Liver (tissue), 9 donors: ENCODE data around the gene SIRPD. TPM values are rescaled to one million over a fixed set of nuclear protein-coding genes. Genes with fewer than 3 reads are reported as not detected.
"Not testable (repeated sequence)": the region's sequence is repeated elsewhere in the genome, so short reads cannot be mapped to it uniquely, and the experiment has no call there.

Experiments
- DNase-seq: peaks from one replicate; pipeline ENCODE4 v3.0.0-alpha.2; 2017; ENCODE audit warnings: low spot score
- H3K27ac ChIP-seq, 2 donors: one replicate each; pipeline ENCODE4 v1.7.0; 2013; ENCODE audit warnings: inconsistent platforms in 2 of 2, low read length in 2 of 2, control low read depth in 1 of 2, low read depth in 1 of 2, mild to moderate bottlenecking in 1 of 2
- H3K27me3 ChIP-seq, 4 donors: one replicate each; pipeline versions ENCODE4 v1.6.1 to v1.7.0; 2013; ENCODE audit warnings: low read length in 3 of 4, inconsistent platforms in 1 of 4, mild to moderate bottlenecking in 1 of 4, moderate library complexity in 1 of 4; ENCODE audit not compliant: control insufficient read depth in 4 of 4, insufficient read depth in 4 of 4
- H3K36me3 ChIP-seq, 4 donors: one replicate each; pipeline versions ENCODE4 v1.6.1 to v1.7.0; 2013; ENCODE audit warnings: low read length in 3 of 4, mild to moderate bottlenecking in 3 of 4, low read depth in 1 of 4, moderate library complexity in 1 of 4; ENCODE audit not compliant: control insufficient read depth in 4 of 4, insufficient read depth in 3 of 4
- H3K4me1 ChIP-seq, 4 donors: one replicate each; pipeline versions ENCODE4 v1.6.1 to v1.7.0; 2013; ENCODE audit warnings: low read length in 3 of 4, mild to moderate bottlenecking in 3 of 4, moderate library complexity in 1 of 4; ENCODE audit not compliant: control insufficient read depth in 4 of 4, insufficient read depth in 4 of 4
- H3K4me3 ChIP-seq, 3 donors: one replicate each; pipeline versions ENCODE4 v1.6.1 to v1.7.0; 2013; ENCODE audit warnings: low read length in 3 of 3, control low read depth in 1 of 3, low read depth in 1 of 3, mild to moderate bottlenecking in 1 of 3
- H3K9ac ChIP-seq, 2 donors: one replicate each; pipeline ENCODE4 v1.7.0; 2013; ENCODE audit warnings: low read length in 2 of 2, mild to moderate bottlenecking in 2 of 2, moderate library complexity in 2 of 2, control low read depth in 1 of 2, low read depth in 1 of 2
- H3K9me3 ChIP-seq, 4 donors: one replicate each; pipeline versions ENCODE4 v1.6.1 to v1.7.0; 2013; ENCODE audit warnings: low read length in 3 of 4; ENCODE audit not compliant: control insufficient read depth in 4 of 4
- ATF3 ChIP-seq: IDR thresholded peaks from 2 replicates; pipeline ENCODE4 v1.6.1; 2016; ENCODE audit warnings: antibody characterized with exemption
- CTCF ChIP-seq: fragments of 150-350 bp; IDR thresholded peaks from 2 replicates; pipeline ENCODE4 v1.5.1; 2017; ENCODE audit warnings: improper control_type of control experiment, low read depth, low read length; ENCODE audit not compliant: missing input control
- EGR1 ChIP-seq, 2 donors: IDR thresholded peaks; 2 replicates each; pipeline ENCODE4 v1.6.1; 2016 to 2018; ENCODE audit warnings: antibody characterized with exemption in 2 of 2, low read depth in 2 of 2
- FOXA1 ChIP-seq: IDR thresholded peaks from 2 replicates; pipeline ENCODE4 v1.6.1; 2016; ENCODE audit warnings: antibody characterized with exemption
- GABPA ChIP-seq, 2 donors: IDR thresholded peaks in 1 of 2; conservative IDR thresholded peaks in 1 of 2; 2 replicates each; pipeline ENCODE4 v1.6.1; 2016; ENCODE audit warnings: antibody characterized with exemption in 2 of 2, mild to moderate bottlenecking in 1 of 2, moderate library complexity in 1 of 2
- HNF4A ChIP-seq, 2 donors: conservative IDR thresholded peaks; 2 replicates each; pipeline ENCODE4 v1.6.1; 2016; ENCODE audit warnings: antibody characterized with exemption in 2 of 2, mild to moderate bottlenecking in 2 of 2
- HNF4G ChIP-seq: IDR thresholded peaks from 2 replicates; pipeline ENCODE4 v1.6.1; 2016; ENCODE audit warnings: antibody characterized with exemption
- JUND ChIP-seq, 2 donors: IDR thresholded peaks; 2 replicates each; pipeline ENCODE4 v1.6.1; 2016; ENCODE audit warnings: antibody characterized with exemption in 2 of 2
- MAX ChIP-seq: IDR thresholded peaks from 2 replicates; pipeline ENCODE4 v1.6.1; 2016; ENCODE audit warnings: antibody characterized with exemption
- RAD21 ChIP-seq, 2 donors: IDR thresholded peaks; 2 replicates each; pipeline ENCODE4 v1.6.1; 2016; ENCODE audit warnings: antibody characterized with exemption in 2 of 2, mild to moderate bottlenecking in 2 of 2
- REST ChIP-seq: IDR thresholded peaks from 2 replicates; pipeline ENCODE4 v1.6.1; 2016; ENCODE audit warnings: antibody characterized with exemption, mild to moderate bottlenecking
- SP1 ChIP-seq: IDR thresholded peaks from 2 replicates; pipeline ENCODE4 v1.6.1; 2018; ENCODE audit warnings: antibody characterized with exemption, mild to moderate bottlenecking
- YY1 ChIP-seq: IDR thresholded peaks from 2 replicates; pipeline ENCODE4 v1.6.1; 2016; ENCODE audit warnings: antibody characterized with exemption, mild to moderate bottlenecking
- ZBTB33 ChIP-seq: IDR thresholded peaks from 2 replicates; pipeline ENCODE4 v1.6.1; 2016; ENCODE audit warnings: antibody characterized with exemption
- WGBS: extraction: QIAGEN DNeasy Blood & Tissue Kit; methylation state at CpG from one replicate; pipeline ENCODE4 v1.1.7; 2013; 5-methylcytosine and 5-hydroxymethylcytosine counted together
- polyA plus RNA-seq, 2 donors: library from polyadenylated mRNA; stranded (reverse) in 1 of 2; unstranded in 1 of 2; fragments of 200-250 nt in 1 of 2; fragments of >200 nt in 1 of 2; fragmentation: Nextera tagmentation in 1 of 2; extraction: Ambion mirVana in 1 of 2; gene quantifications; one replicate each; pipeline versions ENCODE4 v1.2.1 to v1.2.3, GENCODE V29; 2013 to 2015
- total RNA-seq, 2 donors: library from RNA; depleted of rRNA; stranded (reverse); fragments of >200 nt; gene quantifications; one replicate each; pipeline ENCODE4 v1.2.3, GENCODE V29; 2014
- donor health status: healthy.
- donor health status: healthy.
- donor health status: healthy.
- donor health status: healthy.
- donor health status: healthy.

SIRPD gene
- total and polyA plus RNA-seq, 4 donors = 1.1 TPM; not detected in 3

- H3K27ac ChIP-seq = no peak overlapping the region
- no peak overlapping the region for H3K4me3 ChIP-seq
- H3K9me3 ChIP-seq = no peaks in the 10 kb centered on the region
- DNase-seq = no peak
- no peaks in the 10 kb centered on the region for H3K36me3 ChIP-seq
- WGBS = 67% methylated on average over 3 of the region's 3 CpGs
- H3K9ac ChIP-seq = no peak overlapping the region
- H3K4me1 ChIP-seq = no peaks in the 10 kb centered on the region
- H3K27me3 ChIP-seq = peaks cover 0 to 3% (median 0%) of the 10 kb centered on the region in 4 donors
- no peak for TF ChIP-seq HNF4G
- TF ChIP-seq MAX = no peak
- no peak for TF ChIP-seq FOXA1
These were observed 57.0 kb downstream of the SIRPD start for GRCh38 chr20:1500496-1500895.

- peaks cover 0 to 3% (median 0%) of the 10 kb centered on the region in 4 donors for H3K27me3 ChIP-seq
- no peak overlapping the region for H3K9ac ChIP-seq
- no peak overlapping the region for H3K27ac ChIP-seq
- no peak overlapping the region for H3K4me3 ChIP-seq
- TF ChIP-seq JUND (IDR thresholded peaks at IDR 0.05) = no peak
- no peak for TF ChIP-seq RAD21 (IDR thresholded peaks at IDR 0.05)
- TF ChIP-seq GABPA (IDR thresholded peaks at IDR 0.05 in 1 of 2, conservative IDR thresholded peaks at IDR 0.05 in 1 of 2) = no peak
- no peak for TF ChIP-seq ZBTB33
- TF ChIP-seq MAX = no peak
- no peak for TF ChIP-seq HNF4G
- no peak for TF ChIP-seq HNF4A (conservative IDR thresholded peaks at IDR 0.05)
- no peak for TF ChIP-seq YY1
- no peak for TF ChIP-seq REST
- no peak for TF ChIP-seq EGR1 (IDR thresholded peaks at IDR 0.05; ENCODE audit: low read depth in 2 of 2)
- no peak for TF ChIP-seq ATF3
- TF ChIP-seq CTCF = no peak
- no peak for TF ChIP-seq SP1
- 90% methylated on average over 8 of the region's 8 CpGs for WGBS
- DNase-seq = no peak
- H3K9me3 ChIP-seq = no peaks in the 10 kb centered on the region
- H3K4me1 ChIP-seq = no peaks in the 10 kb centered on the region
- H3K36me3 ChIP-seq = no peaks in the 10 kb centered on the region
These were observed 57.7 kb downstream of the SIRPD start for GRCh38 chr20:1499528-1500420.

GRCh38 chr20:1497371-1497770 lies 60.1 kb downstream of the SIRPD start:
- not testable (repeated sequence) for H3K4me1 ChIP-seq, H3K4me3 ChIP-seq, H3K27me3 ChIP-seq, H3K27ac ChIP-seq, H3K9ac ChIP-seq, H3K36me3 ChIP-seq, H3K9me3 ChIP-seq, DNase-seq
- 90% methylated on average over 5 of the region's 5 CpGs for WGBS
